ENCODE results near the gene PHF14. TPM values are rescaled to one million over a fixed set of nuclear protein-coding genes. Genes with fewer than 3 reads are reported as not detected.

Gene PHF14
- polyA plus RNA-seq, 2 of the 4 experiments (the other 2 are of a cell fraction): 36.7 to 48.0 TPM

DNA sequence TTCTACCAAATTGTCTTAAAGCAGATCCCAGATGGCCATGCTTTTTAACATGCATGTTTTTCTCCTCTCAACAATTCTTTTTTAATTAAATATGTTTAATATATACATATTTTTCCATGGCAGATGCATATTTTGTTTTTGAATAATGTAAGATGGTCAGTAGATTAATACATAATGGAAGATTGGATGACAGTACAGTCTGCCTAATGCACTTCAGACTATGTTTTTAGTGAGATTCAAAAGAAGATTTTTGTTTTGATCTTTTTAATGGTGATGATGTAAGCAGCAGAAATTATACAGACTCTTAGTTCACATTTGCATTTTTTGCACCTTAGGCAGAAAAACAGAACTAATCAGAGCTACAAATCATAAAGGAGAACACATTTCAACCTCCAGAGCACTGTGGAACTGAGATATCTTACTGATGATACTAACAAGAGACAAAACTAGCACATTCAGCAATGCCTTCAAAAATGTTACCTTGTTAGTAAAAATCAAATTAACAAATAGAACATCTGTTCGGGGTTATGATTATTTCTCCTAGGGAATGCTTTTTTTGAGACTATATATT is 203.4 kb downstream of the PHF14 start:
- no peak for ATAC-seq
- no peak overlapping the region for H3K27ac ChIP-seq
- no peak for FAIRE-seq
- no peak for DNase-seq (ENCODE audit: low read depth in 1 of 2, low spot score in 1 of 2)
- POLR2A ChIA-PET: no interaction called here
- H3K9me3 ChIP-seq: no peaks in the 10 kb centered on the region
- 21% methylated on average over 1 of the region's 1 CpG for WGBS (ENCODE audit: missing lambda C conversion rate)
- CTCF ChIA-PET: no interaction called here
- no peaks in the 10 kb centered on the region for H3K4me1 ChIP-seq
- no peak for TF ChIP-seq ZFP36 (IDR thresholded peaks at IDR 0.05; ENCODE audit: borderline replicate concordance, partially characterized antibody)
- TF ChIP-seq ZSCAN20 (CRISPR knock-in tag; IDR thresholded peaks at IDR 0.05): no peak
- no peak for TF ChIP-seq NPAS2 (CRISPR knock-in tag; IDR thresholded peaks at IDR 0.05; ENCODE audit: borderline replicate concordance)
- TF ChIP-seq, protein P1, sequence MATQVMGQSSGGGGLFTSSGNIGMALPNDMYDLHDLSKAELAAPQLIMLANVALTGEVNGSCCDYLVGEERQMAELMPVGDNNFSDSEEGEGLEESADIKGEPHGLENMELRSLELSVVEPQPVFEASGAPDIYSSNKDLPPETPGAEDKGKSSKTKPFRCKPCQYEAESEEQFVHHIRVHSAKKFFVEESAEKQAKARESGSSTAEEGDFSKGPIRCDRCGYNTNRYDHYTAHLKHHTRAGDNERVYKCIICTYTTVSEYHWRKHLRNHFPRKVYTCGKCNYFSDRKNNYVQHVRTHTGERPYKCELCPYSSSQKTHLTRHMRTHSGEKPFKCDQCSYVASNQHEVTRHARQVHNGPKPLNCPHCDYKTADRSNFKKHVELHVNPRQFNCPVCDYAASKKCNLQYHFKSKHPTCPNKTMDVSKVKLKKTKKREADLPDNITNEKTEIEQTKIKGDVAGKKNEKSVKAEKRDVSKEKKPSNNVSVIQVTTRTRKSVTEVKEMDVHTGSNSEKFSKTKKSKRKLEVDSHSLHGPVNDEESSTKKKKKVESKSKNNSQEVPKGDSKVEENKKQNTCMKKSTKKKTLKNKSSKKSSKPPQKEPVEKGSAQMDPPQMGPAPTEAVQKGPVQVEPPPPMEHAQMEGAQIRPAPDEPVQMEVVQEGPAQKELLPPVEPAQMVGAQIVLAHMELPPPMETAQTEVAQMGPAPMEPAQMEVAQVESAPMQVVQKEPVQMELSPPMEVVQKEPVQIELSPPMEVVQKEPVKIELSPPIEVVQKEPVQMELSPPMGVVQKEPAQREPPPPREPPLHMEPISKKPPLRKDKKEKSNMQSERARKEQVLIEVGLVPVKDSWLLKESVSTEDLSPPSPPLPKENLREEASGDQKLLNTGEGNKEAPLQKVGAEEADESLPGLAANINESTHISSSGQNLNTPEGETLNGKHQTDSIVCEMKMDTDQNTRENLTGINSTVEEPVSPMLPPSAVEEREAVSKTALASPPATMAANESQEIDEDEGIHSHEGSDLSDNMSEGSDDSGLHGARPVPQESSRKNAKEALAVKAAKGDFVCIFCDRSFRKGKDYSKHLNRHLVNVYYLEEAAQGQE (IDR thresholded peaks at IDR 0.05): no peak
- no peak for TF ChIP-seq RFX5 (IDR thresholded peaks at IDR 0.05)
- no peak for TF ChIP-seq CEBPB (IDR thresholded peaks at IDR 0.05)
- TF ChIP-seq KDM1A (IDR thresholded peaks at IDR 0.05; ENCODE audit: low read depth): no peak
- TF ChIP-seq HDAC2 (IDR thresholded peaks at IDR 0.05): no peak
- no peak for TF ChIP-seq FOSL2 (IDR thresholded peaks at IDR 0.05)
- no peak for TF ChIP-seq FOSL2 (CRISPR knock-in tag; IDR thresholded peaks at IDR 0.05)
- TF ChIP-seq HOXB5 (CRISPR knock-in tag; IDR thresholded peaks at IDR 0.05): no peak
- no peak for TF ChIP-seq TFCP2L1 (CRISPR knock-in tag; IDR thresholded peaks at IDR 0.05)
- TF ChIP-seq, protein P2, sequence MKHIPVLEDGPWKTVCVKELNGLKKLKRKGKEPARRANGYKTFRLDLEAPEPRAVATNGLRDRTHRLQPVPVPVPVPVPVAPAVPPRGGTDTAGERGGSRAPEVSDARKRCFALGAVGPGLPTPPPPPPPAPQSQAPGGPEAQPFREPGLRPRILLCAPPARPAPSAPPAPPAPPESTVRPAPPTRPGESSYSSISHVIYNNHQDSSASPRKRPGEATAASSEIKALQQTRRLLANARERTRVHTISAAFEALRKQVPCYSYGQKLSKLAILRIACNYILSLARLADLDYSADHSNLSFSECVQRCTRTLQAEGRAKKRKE (CRISPR knock-in tag; IDR thresholded peaks at IDR 0.05; ENCODE audit: low read depth): no peak
- TF ChIP-seq, protein P3, sequence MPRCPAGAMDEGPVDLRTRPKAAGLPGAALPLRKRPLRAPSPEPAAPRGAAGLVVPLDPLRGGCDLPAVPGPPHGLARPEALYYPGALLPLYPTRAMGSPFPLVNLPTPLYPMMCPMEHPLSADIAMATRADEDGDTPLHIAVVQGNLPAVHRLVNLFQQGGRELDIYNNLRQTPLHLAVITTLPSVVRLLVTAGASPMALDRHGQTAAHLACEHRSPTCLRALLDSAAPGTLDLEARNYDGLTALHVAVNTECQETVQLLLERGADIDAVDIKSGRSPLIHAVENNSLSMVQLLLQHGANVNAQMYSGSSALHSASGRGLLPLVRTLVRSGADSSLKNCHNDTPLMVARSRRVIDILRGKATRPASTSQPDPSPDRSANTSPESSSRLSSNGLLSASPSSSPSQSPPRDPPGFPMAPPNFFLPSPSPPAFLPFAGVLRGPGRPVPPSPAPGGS (IDR thresholded peaks at IDR 0.05): no peak
- no peak for TF ChIP-seq JUNB (IDR thresholded peaks at IDR 0.05)
- TF ChIP-seq EHMT2 (IDR thresholded peaks at IDR 0.05; ENCODE audit: low read depth): no peak
- TF ChIP-seq MAFK (IDR thresholded peaks at IDR 0.05; ENCODE audit: partially characterized antibody): no peak
- no peak for TF ChIP-seq SMC3 (IDR thresholded peaks at IDR 0.05)
- no peak overlapping the region for H3K4me3 ChIP-seq
- H3K4me2 ChIP-seq: no peak overlapping the region

DNA sequence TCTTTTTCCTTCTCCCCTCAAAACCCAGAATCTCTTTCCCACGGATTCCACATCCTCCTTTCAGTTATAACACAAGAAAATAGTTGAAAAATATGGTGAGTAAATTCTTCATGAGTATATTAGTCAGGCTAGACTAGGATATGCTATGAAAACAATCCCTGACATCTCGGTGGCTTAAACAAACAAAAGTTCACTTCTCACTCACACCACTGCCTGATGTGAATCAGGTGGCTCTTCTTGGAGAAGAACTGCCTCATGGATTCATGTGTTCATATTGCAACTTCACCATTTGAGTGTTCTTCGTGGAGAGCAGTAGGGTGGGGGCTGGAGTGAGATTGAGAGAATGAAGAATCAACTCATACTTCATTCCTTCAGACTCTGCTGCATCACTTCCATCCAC is 204.1 kb downstream of the PHF14 start:
- ATAC-seq (no peak), FAIRE-seq (no peak), DNase-seq (ENCODE audit: low read depth in 1 of 2, low spot score in 1 of 2) (peak in 1 of 2 experiments; percentile 4)
- Histone ChIP-seq H3K4me2 (no peak overlapping the region), H3K4me3 (no peak overlapping the region), H3K4me1 (no peaks in the 10 kb centered on the region), H3K27ac (no peak overlapping the region), H3K9me3 (no peaks in the 10 kb centered on the region)
- TF ChIP-seq, protein P4, sequence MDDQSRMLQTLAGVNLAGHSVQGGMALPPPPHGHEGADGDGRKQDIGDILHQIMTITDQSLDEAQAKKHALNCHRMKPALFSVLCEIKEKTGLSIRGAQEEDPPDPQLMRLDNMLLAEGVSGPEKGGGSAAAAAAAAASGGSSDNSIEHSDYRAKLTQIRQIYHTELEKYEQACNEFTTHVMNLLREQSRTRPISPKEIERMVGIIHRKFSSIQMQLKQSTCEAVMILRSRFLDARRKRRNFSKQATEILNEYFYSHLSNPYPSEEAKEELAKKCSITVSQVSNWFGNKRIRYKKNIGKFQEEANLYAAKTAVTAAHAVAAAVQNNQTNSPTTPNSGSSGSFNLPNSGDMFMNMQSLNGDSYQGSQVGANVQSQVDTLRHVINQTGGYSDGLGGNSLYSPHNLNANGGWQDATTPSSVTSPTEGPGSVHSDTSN (IDR thresholded peaks at IDR 0.05): no peak
- TF ChIP-seq RAD21 (conservative IDR thresholded peaks at IDR 0.05 in 1 of 2, IDR thresholded peaks at IDR 0.05 in 1 of 2): no peak
- TF ChIP-seq, protein P5, sequence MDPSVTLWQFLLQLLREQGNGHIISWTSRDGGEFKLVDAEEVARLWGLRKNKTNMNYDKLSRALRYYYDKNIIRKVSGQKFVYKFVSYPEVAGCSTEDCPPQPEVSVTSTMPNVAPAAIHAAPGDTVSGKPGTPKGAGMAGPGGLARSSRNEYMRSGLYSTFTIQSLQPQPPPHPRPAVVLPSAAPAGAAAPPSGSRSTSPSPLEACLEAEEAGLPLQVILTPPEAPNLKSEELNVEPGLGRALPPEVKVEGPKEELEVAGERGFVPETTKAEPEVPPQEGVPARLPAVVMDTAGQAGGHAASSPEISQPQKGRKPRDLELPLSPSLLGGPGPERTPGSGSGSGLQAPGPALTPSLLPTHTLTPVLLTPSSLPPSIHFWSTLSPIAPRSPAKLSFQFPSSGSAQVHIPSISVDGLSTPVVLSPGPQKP (IDR thresholded peaks at IDR 0.05; ENCODE audit: low read depth, low read length): no peak
- no peak for TF ChIP-seq JUNB (IDR thresholded peaks at IDR 0.05)
- WGBS (ENCODE audit: missing lambda C conversion rate): 35% methylated on average over 3 of the region's 3 CpGs
- CTCF ChIA-PET: no interaction called here
- POLR2A ChIA-PET: no interaction called here

Data from A549 (cell line).